Tibial nerve (tissue), 4 donors: Measurements from ENCODE around the gene BCAS1.

Source experiments
- EP300 ChIP-seq, 2 donors: sonication (generic); formaldehyde crosslinking; IDR thresholded peaks; one replicate each; pipeline ENCODE4 v1.6.1; 2017; ENCODE audit warnings: antibody characterized with exemption in 2 of 2, mild to moderate bottlenecking in 1 of 2
- POLR2A ChIP-seq, 2 donors: fragments of 450-650 bp; IDR thresholded peaks; one replicate each; pipeline ENCODE4 v1.6.1; 2017; ENCODE audit warnings: antibody characterized with exemption in 2 of 2, mild to moderate bottlenecking in 2 of 2, moderate library complexity in 2 of 2
- TF ChIP-seq, protein P1 (sequence below), 5 experiments: fragments of 200-600 bp in 3 of 5; fragments of 450-650 bp in 2 of 5; sonication (generic) in 3 of 5; IDR thresholded peaks; one replicate each; pipeline ENCODE4 v1.5.1; 2016 to 2019; ENCODE audit warnings: antibody characterized with exemption in 5 of 5, mild to moderate bottlenecking in 3 of 5, moderate library complexity in 2 of 5

DNA sequence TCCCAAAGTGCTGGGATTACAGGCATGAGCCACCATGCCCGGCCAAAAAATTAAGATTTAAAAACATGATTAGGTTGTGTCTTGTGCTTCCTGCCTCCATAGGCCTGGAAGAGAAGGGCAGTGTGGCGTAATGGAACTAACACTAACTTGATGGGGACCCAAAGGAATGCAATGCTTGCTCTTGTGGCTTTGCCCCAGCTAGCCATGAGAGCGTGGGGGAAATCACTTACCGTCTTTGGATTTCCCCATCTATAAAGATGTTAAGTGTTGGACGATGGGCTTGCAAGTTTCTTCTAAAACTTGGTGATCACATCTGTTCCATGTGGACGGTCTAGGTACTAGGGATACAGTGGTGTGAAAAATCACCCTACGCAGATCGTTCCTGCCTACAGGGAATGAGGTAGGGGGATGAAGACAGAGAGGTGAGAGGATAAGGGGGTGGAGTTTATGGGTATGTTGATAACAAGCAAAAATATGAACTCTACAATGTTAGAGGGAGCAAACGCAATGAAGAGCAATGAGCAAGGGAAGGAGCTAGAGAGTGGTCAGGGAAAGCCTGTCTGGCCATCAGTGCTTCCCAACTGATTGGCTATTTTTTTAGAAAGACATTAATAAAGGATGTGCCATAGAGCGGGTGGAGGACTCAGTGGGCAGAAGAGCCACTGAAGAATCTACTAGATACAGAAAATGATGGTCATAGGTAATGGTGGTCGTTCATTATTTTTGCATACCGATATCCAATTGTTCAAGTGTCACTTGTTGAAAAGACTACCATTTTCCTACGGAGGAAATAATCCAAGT is 165.2 kb downstream of the BCAS1 start:
- TF ChIP-seq, protein P1, sequence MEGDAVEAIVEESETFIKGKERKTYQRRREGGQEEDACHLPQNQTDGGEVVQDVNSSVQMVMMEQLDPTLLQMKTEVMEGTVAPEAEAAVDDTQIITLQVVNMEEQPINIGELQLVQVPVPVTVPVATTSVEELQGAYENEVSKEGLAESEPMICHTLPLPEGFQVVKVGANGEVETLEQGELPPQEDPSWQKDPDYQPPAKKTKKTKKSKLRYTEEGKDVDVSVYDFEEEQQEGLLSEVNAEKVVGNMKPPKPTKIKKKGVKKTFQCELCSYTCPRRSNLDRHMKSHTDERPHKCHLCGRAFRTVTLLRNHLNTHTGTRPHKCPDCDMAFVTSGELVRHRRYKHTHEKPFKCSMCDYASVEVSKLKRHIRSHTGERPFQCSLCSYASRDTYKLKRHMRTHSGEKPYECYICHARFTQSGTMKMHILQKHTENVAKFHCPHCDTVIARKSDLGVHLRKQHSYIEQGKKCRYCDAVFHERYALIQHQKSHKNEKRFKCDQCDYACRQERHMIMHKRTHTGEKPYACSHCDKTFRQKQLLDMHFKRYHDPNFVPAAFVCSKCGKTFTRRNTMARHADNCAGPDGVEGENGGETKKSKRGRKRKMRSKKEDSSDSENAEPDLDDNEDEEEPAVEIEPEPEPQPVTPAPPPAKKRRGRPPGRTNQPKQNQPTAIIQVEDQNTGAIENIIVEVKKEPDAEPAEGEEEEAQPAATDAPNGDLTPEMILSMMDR (IDR thresholded peaks at IDR 0.05), result no peak
- TF ChIP-seq POLR2A (IDR thresholded peaks at IDR 0.05) (no peak), EP300 (IDR thresholded peaks at IDR 0.05) (no peak)
